ENCODE measurements around the gene ATP8B4. TPM values are rescaled to one million over a fixed set of nuclear protein-coding genes. Genes with fewer than 3 reads are reported as not detected.

ATP8B4 gene
- total RNA-seq, 2 donors from 2014 or later, result 8.3 to 55.7 TPM

GRCh38 chr15:50066202-50066601 is 52.8 kb downstream of the ATP8B4 start:
- H3K4me1 ChIP-seq (replicated peaks), result no peaks in the 10 kb centered on the region
- H3K27me3 ChIP-seq (replicated peaks; ENCODE audit: insufficient read depth), result no peaks in the 10 kb centered on the region
- no peak overlapping the region for H3K27ac ChIP-seq
- no peaks in the 10 kb centered on the region for H3K36me3 ChIP-seq
- no peak overlapping the region for H3K4me3 ChIP-seq
- TF ChIP-seq POLR2A (IDR thresholded peaks at IDR 0.05) (no peak), POLR2AphosphoS5 (IDR thresholded peaks at IDR 0.05) (no peak), CTCF (IDR thresholded peaks at IDR 0.05) (no peak)
- DNase-seq (ENCODE audit: low spot score), result no peak
- no peaks in the 10 kb centered on the region for H3K9me3 ChIP-seq
- WGBS, result 38% methylated on average over 2 of the region's 2 CpGs
- intact Hi-C loops (cut with DNase I), result no loop called here

DNA sequence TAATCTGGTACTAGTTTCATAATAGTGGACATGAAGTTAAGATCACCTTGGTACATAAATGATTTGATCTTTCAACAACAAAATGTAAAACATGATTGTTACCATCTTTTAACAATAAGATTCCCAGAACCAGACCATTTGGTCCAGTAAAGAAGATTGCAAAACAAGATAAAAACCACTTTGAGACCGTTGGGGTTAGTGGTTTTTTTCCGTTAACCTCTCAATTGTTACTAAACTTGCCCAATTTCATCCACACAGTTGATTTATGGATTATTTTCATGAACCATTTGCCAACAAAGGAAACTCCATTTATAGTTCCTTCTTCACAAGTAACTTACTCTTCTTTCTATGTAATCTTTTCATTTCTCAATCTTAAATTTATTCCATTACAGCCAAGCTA is 53.8 kb downstream of the ATP8B4 start:
- Histone ChIP-seq H3K9me3 (no peaks in the 10 kb centered on the region), H3K27me3 (replicated peaks; ENCODE audit: insufficient read depth) (no peaks in the 10 kb centered on the region), H3K4me1 (replicated peaks) (no peaks in the 10 kb centered on the region), H3K4me3 (no peak overlapping the region), H3K36me3 (no peaks in the 10 kb centered on the region), H3K27ac (no peak overlapping the region)
- 39% methylated on average over 2 of the region's 2 CpGs for WGBS
- DNase-seq (ENCODE audit: low spot score), result no peak
- TF ChIP-seq CTCF (IDR thresholded peaks at IDR 0.05) (no peak), POLR2AphosphoS5 (IDR thresholded peaks at IDR 0.05) (no peak), POLR2A (IDR thresholded peaks at IDR 0.05) (no peak)
- intact Hi-C loops (cut with DNase I), result no loop called here

DNA sequence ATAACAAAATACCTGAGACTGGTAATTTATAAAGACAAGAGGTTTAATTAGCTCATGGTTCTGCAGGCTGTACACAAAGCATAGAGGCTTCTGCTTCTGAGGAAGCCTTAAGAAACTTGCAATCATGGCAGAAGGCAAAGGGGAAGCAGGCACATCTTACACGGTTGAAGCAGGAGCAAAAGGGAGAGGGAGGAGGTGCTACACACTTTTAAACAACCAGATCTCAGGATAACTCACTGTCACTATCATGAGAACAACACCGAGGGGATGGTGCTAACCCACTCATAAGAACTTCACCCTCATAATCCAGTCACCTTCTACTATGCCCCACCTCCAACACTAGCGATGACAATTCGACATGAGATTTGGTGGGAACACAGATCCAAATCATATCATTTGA is 54.4 kb downstream of the ATP8B4 start:
- DNase-seq (ENCODE audit: low spot score), result no peak
- H3K9me3 ChIP-seq, result no peaks in the 10 kb centered on the region
- no peak overlapping the region for H3K4me3 ChIP-seq
- WGBS, result 57% methylated on average over 4 of the region's 4 CpGs
- H3K4me1 ChIP-seq (replicated peaks), result no peaks in the 10 kb centered on the region
- no peaks in the 10 kb centered on the region for H3K27me3 ChIP-seq (replicated peaks; ENCODE audit: insufficient read depth)
- H3K27ac ChIP-seq, result no peak overlapping the region
- TF ChIP-seq CTCF (IDR thresholded peaks at IDR 0.05), result no peak
- no peak for TF ChIP-seq POLR2AphosphoS5 (IDR thresholded peaks at IDR 0.05)
- TF ChIP-seq POLR2A (IDR thresholded peaks at IDR 0.05), result no peak
- no peaks in the 10 kb centered on the region for H3K36me3 ChIP-seq
- intact Hi-C loops (cut with DNase I), result no loop called here

- H3K27ac ChIP-seq, result no peak overlapping the region
- DNase-seq (ENCODE audit: low spot score), result no peak
- intact Hi-C loops (cut with DNase I), result no loop called here
- 68% methylated on average over 2 of the region's 2 CpGs for WGBS
- H3K27me3 ChIP-seq (replicated peaks; ENCODE audit: insufficient read depth), result no peaks in the 10 kb centered on the region
- H3K36me3 ChIP-seq, result no peaks in the 10 kb centered on the region
- no peaks in the 10 kb centered on the region for H3K4me1 ChIP-seq (replicated peaks)
- H3K4me3 ChIP-seq, result no peak overlapping the region
- no peaks in the 10 kb centered on the region for H3K9me3 ChIP-seq
- TF ChIP-seq POLR2AphosphoS5 (IDR thresholded peaks at IDR 0.05) (no peak), CTCF (IDR thresholded peaks at IDR 0.05) (no peak), POLR2A (IDR thresholded peaks at IDR 0.05) (no peak)
These were observed 55.8 kb downstream of the ATP8B4 start for GRCh38 chr15:50063226-50063625.

DNA sequence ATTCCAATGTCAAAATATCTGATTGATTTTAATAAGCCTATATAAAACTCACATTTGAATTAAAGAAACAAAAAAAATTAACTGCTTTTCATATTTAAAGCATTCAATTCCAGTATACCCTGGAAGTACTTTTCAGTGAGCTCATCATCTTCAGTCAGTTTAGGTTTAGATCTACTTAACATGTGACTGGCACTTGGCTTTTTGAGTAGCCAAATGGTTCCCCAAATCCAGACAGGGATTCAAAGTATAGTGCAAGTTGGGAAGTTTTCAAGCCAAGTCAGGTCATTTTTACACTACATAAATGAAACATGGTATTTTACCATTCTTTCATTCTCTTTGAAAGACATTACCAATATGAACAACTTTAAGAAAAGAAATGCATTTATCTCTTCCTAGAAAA is 57.5 kb downstream of the ATP8B4 start:
- no peak overlapping the region for H3K4me3 ChIP-seq
- H3K36me3 ChIP-seq, result no peaks in the 10 kb centered on the region
- no peaks in the 10 kb centered on the region for H3K27me3 ChIP-seq (replicated peaks; ENCODE audit: insufficient read depth)
- TF ChIP-seq POLR2A (IDR thresholded peaks at IDR 0.05), result no peak
- no peak for TF ChIP-seq CTCF (IDR thresholded peaks at IDR 0.05)
- TF ChIP-seq POLR2AphosphoS5 (IDR thresholded peaks at IDR 0.05), result no peak
- H3K4me1 ChIP-seq (replicated peaks), result no peaks in the 10 kb centered on the region
- H3K9me3 ChIP-seq, result no peaks in the 10 kb centered on the region
- intact Hi-C loops (cut with DNase I), result no loop called here
- H3K27ac ChIP-seq, result no peak overlapping the region
- DNase-seq (ENCODE audit: low spot score), result no peak

Measured in prostate gland (tissue), 2 donors.